Muscle of back (tissue), 11 donors: Measurements from ENCODE around the gene EDC3. TPM values are rescaled to one million over a fixed set of nuclear protein-coding genes. Genes with fewer than 3 reads are reported as not detected.

Source experiments
- DNase-seq, 3 donors: peaks; one replicate each; pipeline versions ENCODE4 v3.0.0 to v3.0.0-alpha.2; 2013
- polyA plus RNA-seq, 10 donors: library from polyadenylated mRNA; unstranded; fragments of 120-200 nt; gene quantifications; one replicate each; pipeline ENCODE4 v1.2.1, GENCODE V29; 2013; ENCODE audit not compliant: insufficient read length in 10 of 10

The EDC3 gene
- polyA plus RNA-seq, 10 donors: 21.4 to 35.1 (median 23.5) TPM

- DNase-seq: no peak
These were observed 68.8 kb downstream of the EDC3 start for GRCh38 chr15:74626752-74627692.

GRCh38 chr15:74626336-74626735 is 69.5 kb downstream of the EDC3 start:
- DNase-seq: no peak

GRCh38 chr15:74625693-74626092 is 70.1 kb downstream of the EDC3 start:
- DNase-seq: no peak

- no peak for DNase-seq
These were observed 71.7 kb downstream of the EDC3 start for GRCh38 chr15:74624020-74624602.

- no peak for DNase-seq
These were observed 73.1 kb downstream of the EDC3 start for GRCh38 chr15:74622758-74623157.

- DNase-seq: no peak
These were observed 73.9 kb downstream of the EDC3 start for GRCh38 chr15:74621936-74622335.

- DNase-seq: no peak
These were observed 74.3 kb downstream of the EDC3 start for GRCh38 chr15:74621546-74621920.

- peak in 2 of 3 donors; percentile 34 to 53 for DNase-seq
These were observed 74.9 kb downstream of the EDC3 start for GRCh38 chr15:74620636-74621545.

- DNase-seq: no peak
These were observed 75.7 kb downstream of the EDC3 start for GRCh38 chr15:74619916-74620635.

GRCh38 chr15:74618841-74619596 is 76.8 kb downstream of the EDC3 start:
- DNase-seq: no peak

- DNase-seq: no peak
These were observed 78.8 kb downstream of the EDC3 start for GRCh38 chr15:74616996-74617395.

GRCh38 chr15:74616366-74616939 is 79.4 kb downstream of the EDC3 start:
- DNase-seq: peak in 2 of 3 donors; percentile 48 to 64

GRCh38 chr15:74615508-74616365 is 80.1 kb downstream of the EDC3 start, which contains the start of gene CLK3:
Gene CLK3 (plus strand): TSS chr15:74615836. CDS start chr15:74619197, 3,361 bp downstream.
- DNase-seq: peak; percentile 95 to 98 (median 96)

- DNase-seq: peak; percentile 81 to 95 (median 91)
These were observed 80.9 kb downstream of the EDC3 start for GRCh38 chr15:74614744-74615507.

GRCh38 chr15:74613953-74614743 is 81.7 kb downstream of the EDC3 start:
- no peak for DNase-seq

- no peak for DNase-seq
These were observed 82.5 kb downstream of the EDC3 start for GRCh38 chr15:74613089-74613952.
